ENCODE results near the gene WIPI1. TPM values are rescaled to one million over a fixed set of nuclear protein-coding genes. Genes with fewer than 3 reads are reported as not detected.

The WIPI1 gene
- total and polyA plus RNA-seq, 9 of the 15 experiments (the other 6 are each of a cell fraction or from before 2014, with no cell fraction given), result 3.7 to 23.5 (median 11.8) TPM

DNA sequence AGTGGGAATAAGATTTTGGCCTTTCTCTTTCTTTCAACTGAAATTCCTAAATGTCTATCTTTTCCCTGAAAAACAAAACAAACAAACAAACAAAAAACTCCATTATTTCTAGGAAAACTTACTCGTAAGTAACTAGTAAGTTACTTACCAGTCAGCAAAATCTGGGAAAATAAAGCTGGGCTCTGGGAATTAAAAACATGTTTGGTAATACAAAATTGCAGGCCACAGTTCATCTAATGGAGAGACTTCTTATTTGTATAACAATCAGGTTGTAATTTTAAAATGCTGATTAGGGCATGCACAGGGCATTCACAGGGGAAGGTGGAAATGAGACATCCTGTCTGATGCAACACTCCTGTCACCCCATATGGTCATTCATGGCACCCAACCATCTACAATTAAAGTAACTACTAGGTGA is 3.8 kb upstream of the WIPI1 start (continued):
- no peak for TF ChIP-seq KLF6 (CRISPR knock-in tag; IDR thresholded peaks at IDR 0.05; ENCODE audit: borderline replicate concordance)
- TF ChIP-seq HCFC1 (IDR thresholded peaks at IDR 0.05; ENCODE audit: low read depth, low read length), result no peak
- peak; percentile 54; the same call in 1 of the 2 replicates for TF ChIP-seq ZNF766 (CRISPR knock-in tag; conservative IDR thresholded peaks at IDR 0.05)
- peak; percentile 70 for TF ChIP-seq ZNF175 (CRISPR knock-in tag; IDR thresholded peaks at IDR 0.05; ENCODE audit: low read depth)
- TF ChIP-seq ZNF253 (CRISPR knock-in tag; conservative IDR thresholded peaks at IDR 0.05), result no peak
- no peak for TF ChIP-seq NR2C2 (CRISPR knock-in tag; IDR thresholded peaks at IDR 0.05)
- TF ChIP-seq NR2C2 (tag; IDR thresholded peaks at IDR 0.05), result peak; percentile 51; the same call in 1 of the 2 replicates
- TF ChIP-seq RBFOX2 (IDR thresholded peaks at IDR 0.05; ENCODE audit: low read depth, low read length), result no peak
- TF ChIP-seq BRF1 (IDR thresholded peaks at IDR 0.05; ENCODE audit: borderline replicate concordance, extremely low read depth, insufficient read length), result no peak
- TF ChIP-seq GABPA (tag; conservative IDR thresholded peaks at IDR 0.05; ENCODE audit: low read depth), result peak; percentile 60
- TF ChIP-seq, protein P1, sequence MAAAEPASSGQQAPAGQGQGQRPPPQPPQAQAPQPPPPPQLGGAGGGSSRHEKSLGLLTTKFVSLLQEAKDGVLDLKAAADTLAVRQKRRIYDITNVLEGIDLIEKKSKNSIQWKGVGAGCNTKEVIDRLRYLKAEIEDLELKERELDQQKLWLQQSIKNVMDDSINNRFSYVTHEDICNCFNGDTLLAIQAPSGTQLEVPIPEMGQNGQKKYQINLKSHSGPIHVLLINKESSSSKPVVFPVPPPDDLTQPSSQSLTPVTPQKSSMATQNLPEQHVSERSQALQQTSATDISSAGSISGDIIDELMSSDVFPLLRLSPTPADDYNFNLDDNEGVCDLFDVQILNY (CRISPR knock-in tag; IDR thresholded peaks at IDR 0.05), result no peak
- TF ChIP-seq, protein P2, sequence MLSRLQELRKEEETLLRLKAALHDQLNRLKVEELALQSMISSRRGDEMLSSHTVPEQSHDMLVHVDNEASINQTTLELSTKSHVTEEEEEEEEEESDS (CRISPR knock-in tag; IDR thresholded peaks at IDR 0.05), result no peak
- no peak for TF ChIP-seq CXXC5 (CRISPR knock-in tag; IDR thresholded peaks at IDR 0.05)
- peak; percentile 63 for TF ChIP-seq EP400 (IDR thresholded peaks at IDR 0.05)
- TF ChIP-seq XRCC4 (IDR thresholded peaks at IDR 0.05; ENCODE audit: extremely low read depth, insufficient read depth, insufficient read length), result no peak
- TF ChIP-seq HDAC2 (IDR thresholded peaks at IDR 0.05), result no peak
- peak; percentile 93 for TF ChIP-seq ZNF316 (IDR thresholded peaks at IDR 0.05)
- no peak for TF ChIP-seq XRCC3 (IDR thresholded peaks at IDR 0.05)
- TF ChIP-seq ZNF561 (CRISPR knock-in tag; conservative IDR thresholded peaks at IDR 0.05), result no peak
- 0 out of 2 replicates have a peak, but pooled peaks have one; percentile 28 for TF ChIP-seq FOSL1 (tag; conservative IDR thresholded peaks at IDR 0.05)
- TF ChIP-seq ZNF347 (CRISPR knock-in tag; IDR thresholded peaks at IDR 0.05; ENCODE audit: low read depth), result no peak
- no peak for TF ChIP-seq PHTF2 (CRISPR knock-in tag; IDR thresholded peaks at IDR 0.05)
- TF ChIP-seq HNRNPK (IDR thresholded peaks at IDR 0.05; ENCODE audit: low read depth, low read length, poor library complexity, severe bottlenecking), result no peak
- TF ChIP-seq ZNF830 (CRISPR knock-in tag; IDR thresholded peaks at IDR 0.05), result no peak
- TF ChIP-seq TRIM28 (IDR thresholded peaks at IDR 0.05), result no peak
- TF ChIP-seq, protein P3, sequence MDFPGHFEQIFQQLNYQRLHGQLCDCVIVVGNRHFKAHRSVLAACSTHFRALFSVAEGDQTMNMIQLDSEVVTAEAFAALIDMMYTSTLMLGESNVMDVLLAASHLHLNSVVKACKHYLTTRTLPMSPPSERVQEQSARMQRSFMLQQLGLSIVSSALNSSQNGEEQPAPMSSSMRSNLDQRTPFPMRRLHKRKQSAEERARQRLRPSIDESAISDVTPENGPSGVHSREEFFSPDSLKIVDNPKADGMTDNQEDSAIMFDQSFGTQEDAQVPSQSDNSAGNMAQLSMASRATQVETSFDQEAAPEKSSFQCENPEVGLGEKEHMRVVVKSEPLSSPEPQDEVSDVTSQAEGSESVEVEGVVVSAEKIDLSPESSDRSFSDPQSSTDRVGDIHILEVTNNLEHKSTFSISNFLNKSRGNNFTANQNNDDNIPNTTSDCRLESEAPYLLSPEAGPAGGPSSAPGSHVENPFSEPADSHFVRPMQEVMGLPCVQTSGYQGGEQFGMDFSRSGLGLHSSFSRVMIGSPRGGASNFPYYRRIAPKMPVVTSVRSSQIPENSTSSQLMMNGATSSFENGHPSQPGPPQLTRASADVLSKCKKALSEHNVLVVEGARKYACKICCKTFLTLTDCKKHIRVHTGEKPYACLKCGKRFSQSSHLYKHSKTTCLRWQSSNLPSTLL (IDR thresholded peaks at IDR 0.05), result no peak
- TF ChIP-seq LEF1 (IDR thresholded peaks at IDR 0.05), result no peak
- no peak for TF ChIP-seq TAF7 (tag; IDR thresholded peaks at IDR 0.05)
- TF ChIP-seq, protein P4, sequence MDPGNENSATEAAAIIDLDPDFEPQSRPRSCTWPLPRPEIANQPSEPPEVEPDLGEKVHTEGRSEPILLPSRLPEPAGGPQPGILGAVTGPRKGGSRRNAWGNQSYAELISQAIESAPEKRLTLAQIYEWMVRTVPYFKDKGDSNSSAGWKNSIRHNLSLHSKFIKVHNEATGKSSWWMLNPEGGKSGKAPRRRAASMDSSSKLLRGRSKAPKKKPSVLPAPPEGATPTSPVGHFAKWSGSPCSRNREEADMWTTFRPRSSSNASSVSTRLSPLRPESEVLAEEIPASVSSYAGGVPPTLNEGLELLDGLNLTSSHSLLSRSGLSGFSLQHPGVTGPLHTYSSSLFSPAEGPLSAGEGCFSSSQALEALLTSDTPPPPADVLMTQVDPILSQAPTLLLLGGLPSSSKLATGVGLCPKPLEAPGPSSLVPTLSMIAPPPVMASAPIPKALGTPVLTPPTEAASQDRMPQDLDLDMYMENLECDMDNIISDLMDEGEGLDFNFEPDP (CRISPR knock-in tag; IDR thresholded peaks at IDR 0.05), result no peak

Data from K562 (cell line).